ENCODE results near the gene LITAFD. TPM values are rescaled to one million over a fixed set of nuclear protein-coding genes. Genes with fewer than 3 reads are reported as not detected.

LITAFD gene
- not detected in 2 replicates for total RNA-seq

DNA sequence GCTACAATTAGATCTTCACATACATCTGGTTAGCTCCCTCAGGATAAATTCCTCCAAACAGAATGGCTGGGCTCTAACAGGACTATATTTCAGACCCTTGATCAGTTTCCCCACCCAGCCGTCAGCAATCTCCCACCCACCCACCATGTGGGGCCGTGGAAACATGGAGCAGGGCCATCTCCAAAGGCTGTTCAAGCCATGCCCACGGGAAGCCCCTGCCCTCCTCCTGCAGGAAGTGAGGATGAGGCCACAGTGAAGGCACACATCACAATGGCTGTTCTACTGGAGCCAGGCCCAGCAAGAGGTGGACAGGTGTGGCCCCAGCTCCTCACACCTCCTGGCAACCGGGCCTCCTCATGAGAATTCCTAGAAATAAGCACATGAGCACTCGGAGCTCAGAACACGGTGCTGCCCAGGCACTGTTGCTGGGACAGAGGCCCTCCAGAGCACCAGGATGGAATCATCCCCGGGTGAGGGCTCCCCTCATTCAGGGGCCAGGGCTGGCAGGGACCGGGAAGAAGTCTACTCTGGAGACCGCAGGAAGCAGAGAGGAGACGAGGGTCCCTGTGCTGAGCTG is at the start of gene LITAFD:
LITAFD (plus strand) TSS at position 311 of the 577 bp plus-strand sequence. CDS start 2,005 bp downstream, outside the sequence.

DNA sequence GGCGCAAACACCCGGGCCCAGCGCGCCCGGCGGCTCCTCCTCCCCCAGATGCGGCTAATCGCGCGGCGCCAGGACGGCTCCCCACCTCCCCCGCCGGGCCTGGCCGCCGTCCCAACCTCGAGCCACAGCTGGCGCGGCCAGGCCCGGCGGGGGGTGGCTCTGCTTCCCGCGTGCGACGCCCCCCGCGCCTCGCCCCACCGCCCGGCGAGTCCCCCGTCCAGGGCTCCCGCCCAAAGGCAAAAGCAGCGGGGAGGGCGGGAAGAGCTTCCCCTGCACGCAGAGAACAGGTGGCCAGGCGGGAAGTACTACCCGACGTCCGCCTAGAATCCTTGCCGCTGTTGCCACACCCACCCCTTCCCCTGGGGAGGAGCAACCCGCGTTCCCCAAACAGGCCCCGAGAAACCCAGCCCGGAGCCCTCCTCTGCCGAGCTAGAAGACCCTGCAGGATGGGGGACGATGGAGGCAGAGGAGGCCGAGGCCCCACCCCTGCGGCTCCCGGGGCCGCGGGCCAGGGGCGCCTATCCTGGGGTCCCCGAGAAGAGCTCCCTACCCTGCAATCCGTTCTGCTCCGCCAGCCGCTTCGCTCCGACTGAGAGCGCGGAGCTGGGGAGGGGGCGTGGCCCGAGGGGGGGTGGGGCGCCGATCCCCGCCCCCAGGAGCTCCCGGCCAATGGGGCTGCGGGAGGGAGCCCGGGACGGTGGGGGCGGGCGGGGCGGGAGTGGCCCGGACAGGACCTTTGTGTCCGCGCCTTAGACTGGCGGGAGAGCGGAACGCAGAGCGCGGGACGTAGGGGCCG is 13.5 kb upstream of the LITAFD start, which contains the start of gene CARHSP1:
CARHSP1 (minus strand) TSS at position 591 of the 796 bp plus-strand sequence. CDS start 9,678 bp downstream, outside the sequence.

Other genes with a start within 250 kb of the LITAFD start
- gene ABAT, start 207.7 kb upstream of the LITAFD start, total RNA-seq = 1.9 and 2.5 TPM in 2 replicates
- 6.5 and 6.6 TPM in 2 replicates for gene TMEM186, start 84.7 kb upstream of the LITAFD start, total RNA-seq
- 27.2 and 27.4 TPM in 2 replicates for gene PMM2, start 84.5 kb upstream of the LITAFD start, total RNA-seq
- 76.8 and 105 TPM in 2 replicates for gene CARHSP1, start 13.3 kb upstream of the LITAFD start, total RNA-seq
- gene USP7, start 81.6 kb downstream of the LITAFD start, total RNA-seq = 58.6 and 81.7 TPM in 2 replicates
- gene HAPSTR1, start 209.3 kb downstream of the LITAFD start, total RNA-seq = 72.9 and 74.3 TPM in 2 replicates

Data from smooth muscle cell of the pulmonary artery (primary cell).